Left hindlimb (tissue), 1 donor: ENCODE measurements around the gene CCDC188.
A peak's percentile ranks its signal among the peaks of the same experiment; 100 is the strongest.
"Not testable (repeated sequence)": the region's sequence is repeated elsewhere in the genome, so short reads cannot be mapped to it uniquely, and the experiment has no call there.

Experiments used
- DNase-seq: peaks from one replicate; pipeline ENCODE4 v3.0.0-alpha.2; 2018

The CCDC188 gene

DNA sequence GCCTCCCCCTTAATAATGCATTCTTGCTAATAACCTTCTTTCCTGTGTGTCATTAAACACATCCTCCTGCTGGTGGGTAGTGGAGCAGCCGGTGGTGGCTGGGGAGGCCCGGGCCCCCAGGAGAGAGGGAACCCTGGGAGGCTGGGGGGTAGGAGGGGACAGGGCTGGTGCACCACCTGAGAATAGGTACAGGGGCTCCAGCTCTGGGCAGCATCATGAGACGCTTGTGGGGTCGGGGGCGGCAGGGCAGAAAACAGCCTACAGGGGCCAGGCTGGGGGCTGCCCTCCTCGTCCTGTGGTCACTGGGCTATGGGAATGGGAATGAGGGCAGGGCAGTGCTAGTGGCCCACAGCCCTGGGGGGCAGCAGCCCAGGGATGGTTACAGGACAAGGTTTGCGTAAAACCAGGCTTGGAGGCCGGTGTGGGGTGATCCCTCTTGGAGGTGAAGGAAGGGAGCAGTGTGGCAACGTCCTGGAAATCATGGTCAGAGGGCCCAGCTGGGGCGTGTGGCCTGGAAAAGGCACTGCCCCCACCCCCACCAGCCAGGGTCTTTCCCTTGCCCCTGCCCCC, 18.5 kb upstream of the CCDC188 start:
- DNase-seq, result no peak

- no peak for DNase-seq
These were observed 16.9 kb upstream of the CCDC188 start for GRCh38 chr22:20167643-20168322.

GRCh38 chr22:20166703-20167102, 15.8 kb upstream of the CCDC188 start:
- DNase-seq, result no peak

DNA sequence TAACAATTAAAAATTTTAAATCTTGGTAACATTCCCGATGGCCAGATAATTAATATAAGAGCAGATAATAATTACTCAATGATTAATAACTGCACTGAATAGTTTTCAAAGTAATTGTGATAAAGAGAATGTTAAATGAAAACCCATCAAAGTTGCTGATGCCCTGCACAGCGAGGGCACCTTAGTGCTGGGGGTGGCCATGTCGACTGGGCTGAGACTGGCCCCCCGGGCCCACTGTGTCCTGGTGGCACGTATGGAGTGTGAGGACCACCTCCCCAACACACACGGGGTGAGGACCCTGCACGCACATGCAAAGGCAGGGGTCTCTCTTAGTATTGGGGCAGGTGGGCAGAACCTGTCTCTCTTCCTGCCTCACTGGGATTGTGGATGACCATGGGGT, 15.1 kb upstream of the CCDC188 start:
- no peak for DNase-seq

GRCh38 chr22:20165421-20165820, 14.6 kb upstream of the CCDC188 start:
- no peak for DNase-seq

DNA sequence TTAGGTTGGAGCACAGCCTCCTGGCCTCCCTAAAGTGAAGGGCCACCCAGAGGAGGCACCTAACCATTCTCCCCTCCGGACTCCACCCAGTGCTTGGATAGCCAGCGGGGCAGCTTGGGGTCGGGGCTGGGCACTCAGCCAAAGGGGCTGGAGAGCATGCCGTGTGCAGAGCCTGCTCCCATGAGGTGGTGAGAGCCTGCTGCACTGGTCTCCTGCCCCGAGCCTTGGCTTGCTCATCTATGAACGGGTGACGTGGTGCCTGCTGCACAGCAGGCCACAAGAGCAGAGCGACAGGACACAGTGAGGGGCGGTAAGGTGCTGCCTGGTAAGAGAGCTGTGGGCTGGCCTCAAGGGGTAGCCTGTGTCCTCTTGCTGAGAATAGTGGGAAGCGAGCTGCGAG, 14.0 kb upstream of the CCDC188 start:
- no peak for DNase-seq

- DNase-seq, result no peak
These were observed 9.2 kb upstream of the CCDC188 start for GRCh38 chr22:20160041-20160440.

DNA sequence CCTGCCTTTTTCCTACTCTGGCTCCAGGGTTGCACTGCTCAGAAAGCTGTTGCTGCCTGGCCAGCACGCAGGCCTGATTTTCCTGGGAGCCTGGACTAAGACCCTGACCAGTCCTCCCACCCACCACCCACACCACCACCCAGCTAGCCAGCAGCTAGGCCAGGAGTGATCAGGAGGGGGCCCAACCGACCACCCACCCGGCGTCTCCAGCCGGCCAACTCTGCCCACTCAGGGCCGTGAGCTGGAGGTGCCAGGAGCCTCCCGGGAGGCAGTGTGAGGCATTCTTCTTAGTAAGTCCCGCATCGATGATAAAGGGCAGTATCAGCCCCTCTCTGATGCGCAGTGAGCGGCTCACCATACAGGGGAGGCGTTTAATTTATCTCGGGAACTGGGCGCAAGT, 8.7 kb upstream of the CCDC188 start:
- DNase-seq, result not testable (repeated sequence)

DNA sequence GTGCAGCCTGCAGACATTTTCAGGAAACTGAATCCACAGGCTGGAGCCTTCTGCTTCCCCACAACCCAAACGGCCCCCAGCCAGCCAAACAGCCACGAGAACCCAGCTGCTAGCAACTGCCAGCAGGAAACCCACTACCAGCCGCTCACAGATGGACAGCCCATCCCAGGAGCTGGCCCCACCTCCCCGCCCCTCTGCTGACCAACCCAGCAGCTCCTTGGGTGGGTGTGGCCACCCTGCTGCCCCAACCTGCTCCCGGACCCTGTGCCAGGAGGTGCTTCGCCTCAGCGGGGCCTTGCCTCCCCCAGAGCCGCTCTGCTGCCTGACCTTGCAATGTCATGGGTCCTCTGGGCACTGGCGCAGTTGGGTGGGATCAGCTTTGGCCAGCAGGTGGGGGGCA, 8.2 kb upstream of the CCDC188 start:
- DNase-seq, result no peak

DNA sequence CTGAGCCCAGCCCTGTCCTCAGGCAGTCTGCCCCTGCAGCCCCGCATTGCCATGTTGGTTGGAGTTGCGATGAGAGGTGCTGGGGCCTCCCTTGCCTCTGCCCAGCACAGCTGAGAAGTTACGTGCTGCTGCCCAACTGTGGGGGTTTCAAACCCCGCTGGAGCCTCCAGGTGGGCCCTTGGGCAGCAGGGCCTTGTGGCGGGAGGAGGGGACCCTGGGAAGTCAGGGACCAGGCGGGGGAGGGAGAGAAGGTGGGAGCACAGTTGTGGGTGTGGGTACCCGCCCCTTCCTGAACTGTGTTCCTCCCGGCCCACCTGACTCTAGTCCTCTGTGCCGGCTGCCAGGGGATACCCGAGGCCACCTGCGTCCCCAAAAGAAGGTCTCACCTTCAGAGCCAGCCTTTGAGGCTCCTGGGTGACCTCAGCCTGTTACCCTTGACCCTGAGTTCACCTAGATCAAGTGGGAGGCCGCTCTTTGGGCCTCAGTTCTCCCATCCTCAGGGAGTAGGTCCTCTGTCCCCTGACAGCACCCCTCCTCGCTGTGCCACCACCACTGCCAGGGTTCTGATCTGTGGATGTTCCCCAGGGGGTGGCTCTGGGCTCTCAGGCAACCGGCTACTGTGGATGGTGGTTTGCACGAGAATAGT, 7.7 kb upstream of the CCDC188 start:
- no peak for DNase-seq

- no peak for DNase-seq
These were observed 6.8 kb upstream of the CCDC188 start for GRCh38 chr22:20157430-20158183.

DNA sequence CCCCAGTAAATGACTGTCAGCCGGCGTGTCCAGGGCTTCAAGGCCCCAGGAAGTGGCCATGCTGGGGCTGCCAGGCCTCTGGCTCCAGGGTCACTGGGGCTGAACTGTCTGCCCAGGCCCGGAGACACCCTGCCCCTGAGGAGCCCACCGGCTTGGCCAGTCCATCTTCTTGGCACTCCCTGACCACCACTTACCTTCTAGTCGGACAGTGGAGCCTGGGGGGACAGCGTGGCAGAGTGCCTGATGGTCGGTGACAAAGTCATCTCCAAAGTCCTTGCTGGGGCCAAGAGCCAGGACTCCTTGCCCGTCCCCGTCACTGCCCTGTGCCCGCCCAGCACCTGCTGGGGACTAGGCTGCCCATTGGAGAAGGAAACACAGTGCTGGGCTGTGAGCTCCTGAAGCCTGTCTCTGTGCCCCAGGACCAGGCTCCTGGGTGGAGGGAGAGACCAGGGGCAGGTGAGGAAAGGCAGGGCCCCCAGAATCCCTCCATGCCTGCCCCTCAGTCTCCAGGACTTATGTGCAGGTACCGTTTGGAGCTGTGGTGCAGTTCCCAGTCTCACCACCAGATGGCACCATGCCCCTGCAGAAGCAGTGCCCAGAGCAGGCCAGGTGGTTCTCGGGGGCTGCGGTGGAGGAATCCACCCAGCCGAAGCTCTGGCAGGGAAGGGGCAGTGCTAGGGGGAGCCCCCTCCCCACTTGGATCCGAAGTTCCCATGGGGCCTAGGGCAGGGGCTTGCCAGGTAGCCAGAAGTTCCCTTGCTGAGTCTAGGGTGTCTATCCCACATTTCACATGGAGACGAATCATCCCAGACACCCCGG, 6.0 kb upstream of the CCDC188 start:
- peak; percentile 91 for DNase-seq

GRCh38 chr22:20156042-20156389, 5.2 kb upstream of the CCDC188 start:
- DNase-seq, result no peak

DNA sequence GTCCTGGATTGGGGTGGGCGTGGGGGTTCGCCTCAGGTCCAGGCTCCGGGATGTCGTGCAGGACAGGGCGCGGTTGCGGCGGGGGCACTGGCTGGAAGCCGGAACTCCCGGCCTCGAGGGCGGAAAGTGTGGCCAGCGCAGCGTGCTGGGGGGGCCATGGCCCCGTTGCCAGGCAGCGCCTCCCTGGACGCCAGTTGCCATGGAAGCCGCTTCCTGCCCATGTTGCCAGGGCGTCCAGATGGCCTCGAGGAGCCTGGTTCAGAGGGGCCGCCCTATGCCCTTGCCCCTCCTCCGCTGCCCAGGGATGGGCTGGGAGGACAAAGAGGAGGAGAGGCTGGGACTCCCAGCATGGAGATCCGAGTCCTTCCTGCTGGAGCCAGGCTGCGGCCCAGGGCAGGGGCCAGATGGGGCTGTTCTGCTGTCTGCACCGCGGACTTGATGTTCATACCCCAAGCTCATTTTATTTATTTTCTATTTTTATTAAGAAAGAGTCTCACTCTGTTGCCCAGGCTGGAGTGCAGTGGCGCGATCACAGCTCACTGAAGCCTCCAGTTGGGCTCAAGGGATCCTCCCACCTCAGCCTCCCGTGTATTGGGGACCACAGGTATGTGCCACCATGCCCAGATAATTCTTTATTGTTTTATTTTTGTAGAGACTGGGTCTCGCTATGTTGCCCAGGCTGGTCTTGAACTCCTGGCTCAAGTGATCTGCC, 4.6 kb upstream of the CCDC188 start:
- DNase-seq, result peak; percentile 69

DNA sequence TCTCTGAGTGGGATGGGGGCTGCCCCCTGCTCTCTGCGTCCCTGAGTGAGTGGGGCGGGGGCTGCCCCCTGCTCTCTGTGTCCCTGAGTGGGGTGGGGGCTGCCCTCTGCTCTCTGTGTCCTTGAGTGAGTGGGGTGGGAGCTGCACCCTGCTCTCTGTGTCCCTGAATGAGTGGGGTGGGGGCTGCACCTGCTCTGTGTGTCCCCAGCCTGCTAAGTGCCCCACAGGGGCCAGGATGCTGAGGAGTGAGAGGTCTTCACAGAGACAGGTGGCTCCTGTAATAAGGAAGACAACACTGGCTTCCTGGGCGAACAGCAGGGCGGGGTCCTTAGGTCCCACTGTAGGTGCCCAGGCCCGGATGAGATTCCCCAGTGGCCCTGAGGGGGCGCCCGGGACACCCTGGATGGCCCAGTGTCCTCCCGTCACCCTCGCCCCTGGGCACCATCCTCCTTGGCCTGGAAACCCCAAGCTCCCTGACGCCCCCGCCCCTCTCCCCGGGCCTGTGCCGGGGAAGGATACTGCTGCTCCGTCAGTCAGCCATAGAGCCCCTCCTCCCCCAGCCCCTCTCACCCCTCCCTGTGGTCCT, 3.8 kb upstream of the CCDC188 start:
- no peak for DNase-seq

GRCh38 chr22:20153945-20154344, 3.1 kb upstream of the CCDC188 start:
- no peak for DNase-seq

- no peak for DNase-seq
These were observed 1.6 kb upstream of the CCDC188 start for GRCh38 chr22:20152464-20152890.

DNA sequence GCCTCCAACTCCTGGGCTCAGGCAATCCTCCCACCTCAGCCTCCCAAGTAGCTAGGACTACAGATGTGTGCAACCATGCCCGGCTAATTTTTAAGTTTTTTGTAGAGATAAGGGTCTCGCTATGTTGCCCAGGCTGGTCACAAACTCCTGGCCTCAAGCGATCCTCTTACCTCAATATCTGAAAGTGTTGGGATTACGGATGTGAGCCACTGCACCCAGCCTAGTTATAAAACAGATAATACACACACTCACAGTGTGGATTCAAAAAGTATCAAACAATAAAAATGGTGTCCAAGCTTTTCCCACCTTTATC, 377 bp upstream of the CCDC188 start:
- DNase-seq, result no peak

DNA sequence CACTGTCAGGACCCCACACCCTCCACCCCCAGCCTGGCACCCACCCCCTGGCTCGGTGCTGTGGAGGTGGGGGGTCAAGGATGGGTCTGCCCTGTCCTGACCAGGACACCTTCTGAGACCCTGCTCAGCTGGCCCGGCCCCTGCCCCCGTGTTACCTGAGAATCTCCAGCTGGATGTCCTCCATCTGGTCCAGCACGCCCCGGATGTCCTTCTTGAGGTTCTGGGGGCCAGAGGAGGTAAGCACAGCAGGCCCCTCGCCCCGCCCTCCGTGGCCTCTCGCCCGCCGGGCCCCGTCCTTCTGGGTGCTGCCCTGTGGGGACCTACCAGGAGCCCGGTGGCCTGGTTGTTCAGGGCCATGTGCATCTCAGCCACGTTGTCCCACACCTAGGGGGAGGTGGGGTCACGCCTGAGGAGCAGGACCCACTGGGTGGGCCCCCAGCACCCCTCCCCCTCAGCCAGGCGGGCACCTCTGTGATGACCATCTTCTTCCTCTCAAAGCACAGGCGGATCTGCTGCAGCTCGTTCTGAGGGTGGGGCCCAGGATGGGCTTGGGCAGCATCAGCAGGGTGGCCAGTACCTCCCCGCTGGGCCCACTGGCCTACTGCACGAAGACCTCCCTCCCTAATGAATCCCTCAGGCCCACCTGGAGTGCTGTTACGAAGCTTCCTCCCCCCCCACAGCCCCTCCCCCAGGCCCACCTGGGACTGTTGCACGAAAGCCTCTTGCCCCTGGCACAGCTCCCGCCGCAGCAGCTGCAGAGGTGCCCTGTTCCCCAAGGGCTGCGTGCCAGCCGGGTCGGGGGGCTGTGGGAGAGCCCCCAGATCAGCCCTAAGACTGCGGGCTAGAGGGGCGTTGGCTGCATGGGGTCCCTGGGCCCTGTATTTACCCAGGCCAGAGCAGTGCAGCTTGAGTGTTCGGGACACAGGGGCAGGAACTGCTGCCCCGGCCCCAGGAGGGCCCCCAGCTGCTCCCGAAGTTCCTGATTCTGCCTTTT, 1.3 kb downstream of the CCDC188 start:
- no peak for DNase-seq

GRCh38 chr22:20148414-20148813, 2.4 kb downstream of the CCDC188 start:
- DNase-seq, result no peak
